Liver (tissue), 9 donors: ENCODE results near the gene ATIC. TPM values are rescaled to one million over a fixed set of nuclear protein-coding genes. Genes with fewer than 3 reads are reported as not detected.

Source experiments
- DNase-seq: peaks from one replicate; pipeline ENCODE4 v3.0.0-alpha.2; 2017; ENCODE audit warnings: low spot score
- H3K27ac ChIP-seq, 2 donors: one replicate each; pipeline ENCODE4 v1.7.0; 2013; ENCODE audit warnings: inconsistent platforms in 2 of 2, low read length in 2 of 2, control low read depth in 1 of 2, low read depth in 1 of 2, mild to moderate bottlenecking in 1 of 2
- H3K27me3 ChIP-seq, 4 donors: one replicate each; pipeline versions ENCODE4 v1.6.1 to v1.7.0; 2013; ENCODE audit warnings: low read length in 3 of 4, inconsistent platforms in 1 of 4, mild to moderate bottlenecking in 1 of 4, moderate library complexity in 1 of 4; ENCODE audit not compliant: control insufficient read depth in 4 of 4, insufficient read depth in 4 of 4
- H3K36me3 ChIP-seq, 4 donors: one replicate each; pipeline versions ENCODE4 v1.6.1 to v1.7.0; 2013; ENCODE audit warnings: low read length in 3 of 4, mild to moderate bottlenecking in 3 of 4, low read depth in 1 of 4, moderate library complexity in 1 of 4; ENCODE audit not compliant: control insufficient read depth in 4 of 4, insufficient read depth in 3 of 4
- H3K4me1 ChIP-seq, 4 donors: one replicate each; pipeline versions ENCODE4 v1.6.1 to v1.7.0; 2013; ENCODE audit warnings: low read length in 3 of 4, mild to moderate bottlenecking in 3 of 4, moderate library complexity in 1 of 4; ENCODE audit not compliant: control insufficient read depth in 4 of 4, insufficient read depth in 4 of 4
- H3K4me3 ChIP-seq, 3 donors: one replicate each; pipeline versions ENCODE4 v1.6.1 to v1.7.0; 2013; ENCODE audit warnings: low read length in 3 of 3, control low read depth in 1 of 3, low read depth in 1 of 3, mild to moderate bottlenecking in 1 of 3
- H3K9ac ChIP-seq, 2 donors: one replicate each; pipeline ENCODE4 v1.7.0; 2013; ENCODE audit warnings: low read length in 2 of 2, mild to moderate bottlenecking in 2 of 2, moderate library complexity in 2 of 2, control low read depth in 1 of 2, low read depth in 1 of 2
- H3K9me3 ChIP-seq, 4 donors: one replicate each; pipeline versions ENCODE4 v1.6.1 to v1.7.0; 2013; ENCODE audit warnings: low read length in 3 of 4; ENCODE audit not compliant: control insufficient read depth in 4 of 4
- CTCF ChIP-seq: fragments of 150-350 bp; IDR thresholded peaks from 2 replicates; pipeline ENCODE4 v1.5.1; 2017; ENCODE audit warnings: improper control_type of control experiment, low read depth, low read length; ENCODE audit not compliant: missing input control
- EGR1 ChIP-seq, 2 donors: IDR thresholded peaks; 2 replicates each; pipeline ENCODE4 v1.6.1; 2016 to 2018; ENCODE audit warnings: antibody characterized with exemption in 2 of 2, low read depth in 2 of 2
- FOXA2 ChIP-seq: IDR thresholded peaks from 2 replicates; pipeline ENCODE4 v1.6.1; 2016; ENCODE audit warnings: antibody characterized with exemption
- HNF4G ChIP-seq: IDR thresholded peaks from 2 replicates; pipeline ENCODE4 v1.6.1; 2016; ENCODE audit warnings: antibody characterized with exemption
- JUND ChIP-seq, 2 donors: IDR thresholded peaks; 2 replicates each; pipeline ENCODE4 v1.6.1; 2016; ENCODE audit warnings: antibody characterized with exemption in 2 of 2
- MAX ChIP-seq: IDR thresholded peaks from 2 replicates; pipeline ENCODE4 v1.6.1; 2016; ENCODE audit warnings: antibody characterized with exemption
- REST ChIP-seq: IDR thresholded peaks from 2 replicates; pipeline ENCODE4 v1.6.1; 2016; ENCODE audit warnings: antibody characterized with exemption, mild to moderate bottlenecking
- RXRA ChIP-seq, 2 donors: IDR thresholded peaks; 2 replicates each; pipeline ENCODE4 v1.6.1; 2017 to 2018; ENCODE audit warnings: antibody characterized with exemption in 2 of 2, mild to moderate bottlenecking in 1 of 2
- SP1 ChIP-seq: IDR thresholded peaks from 2 replicates; pipeline ENCODE4 v1.6.1; 2018; ENCODE audit warnings: antibody characterized with exemption, mild to moderate bottlenecking
- ZBTB33 ChIP-seq: IDR thresholded peaks from 2 replicates; pipeline ENCODE4 v1.6.1; 2016; ENCODE audit warnings: antibody characterized with exemption
- WGBS: extraction: QIAGEN DNeasy Blood & Tissue Kit; methylation state at CpG from one replicate; pipeline ENCODE4 v1.1.7; 2013; 5-methylcytosine and 5-hydroxymethylcytosine counted together
- polyA plus RNA-seq, 2 donors: library from polyadenylated mRNA; stranded (reverse) in 1 of 2; unstranded in 1 of 2; fragments of 200-250 nt in 1 of 2; fragments of >200 nt in 1 of 2; fragmentation: Nextera tagmentation in 1 of 2; extraction: Ambion mirVana in 1 of 2; gene quantifications; one replicate each; pipeline versions ENCODE4 v1.2.1 to v1.2.3, GENCODE V29; 2013 to 2015
- total RNA-seq, 2 donors: library from RNA; depleted of rRNA; stranded (reverse); fragments of >200 nt; gene quantifications; one replicate each; pipeline ENCODE4 v1.2.3, GENCODE V29; 2014
- donor health status: healthy.
- donor health status: healthy.
- donor health status: healthy.
- donor health status: healthy.
- donor health status: healthy.

The ATIC gene
- total and polyA plus RNA-seq, 4 donors, result 22.9 to 50.0 (median 36.0) TPM

DNA sequence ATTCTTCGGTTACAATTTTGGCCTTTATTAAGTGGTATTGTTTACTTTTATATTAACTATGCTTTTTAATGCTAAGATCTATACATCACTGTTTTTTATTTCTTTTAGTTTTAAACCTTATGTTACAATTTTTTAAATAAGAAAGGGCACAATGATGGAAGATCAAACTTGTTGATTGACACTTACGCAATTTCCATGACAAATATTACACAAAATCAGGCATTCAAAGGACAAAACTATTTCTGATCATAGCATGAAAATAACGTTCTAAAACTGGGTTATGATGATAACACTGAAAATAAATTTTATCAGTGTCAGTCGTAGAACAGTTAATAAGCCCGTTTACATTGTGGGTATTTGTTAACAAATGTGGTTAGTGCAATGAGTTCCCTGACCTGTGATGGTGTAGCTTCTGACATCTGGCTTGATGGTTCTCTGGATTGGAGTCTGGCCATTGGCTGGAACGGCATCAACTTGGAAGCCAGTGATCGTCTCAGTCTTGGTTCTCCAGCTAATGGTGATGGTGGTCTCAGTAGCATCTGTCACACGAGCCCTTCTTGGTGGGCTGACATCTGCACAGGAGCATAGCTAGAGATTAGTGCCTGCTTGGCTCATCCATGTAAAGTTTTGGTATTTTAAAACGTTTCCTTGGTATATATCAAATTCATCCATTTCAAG lies 64.4 kb downstream of the ATIC start:
- DNase-seq, result no peak
- 68% methylated on average over 9 of the region's 9 CpGs for WGBS
- Histone ChIP-seq H3K4me3 (no peak overlapping the region), H3K9ac (no peak overlapping the region), H3K27ac (no peak overlapping the region), H3K4me1 (no peaks in the 10 kb centered on the region), H3K36me3 (peaks cover 19 to 92% (median 87%) of the 10 kb centered on the region in 4 donors), H3K9me3 (no peaks in the 10 kb centered on the region), H3K27me3 (no peaks in the 10 kb centered on the region)
- TF ChIP-seq MAX (no peak), HNF4G (no peak)

- H3K9me3 ChIP-seq, result no peaks in the 10 kb centered on the region
- peaks cover 19 to 95% (median 89%) of the 10 kb centered on the region in 4 donors for H3K36me3 ChIP-seq
- no peak overlapping the region for H3K27ac ChIP-seq
- 93% methylated on average over 2 of the region's 2 CpGs for WGBS
- no peak for TF ChIP-seq SP1
- no peak for TF ChIP-seq MAX
- TF ChIP-seq CTCF, result no peak
- no peak for TF ChIP-seq JUND (IDR thresholded peaks at IDR 0.05)
- no peak for TF ChIP-seq EGR1 (IDR thresholded peaks at IDR 0.05; ENCODE audit: low read depth in 2 of 2)
- no peak for TF ChIP-seq REST
- TF ChIP-seq ZBTB33, result no peak
- no peak for TF ChIP-seq FOXA2
- no peak for TF ChIP-seq RXRA (IDR thresholded peaks at IDR 0.05)
- H3K4me3 ChIP-seq, result no peak overlapping the region
- H3K9ac ChIP-seq, result no peak overlapping the region
- no peaks in the 10 kb centered on the region for H3K27me3 ChIP-seq
- no peak for DNase-seq
- H3K4me1 ChIP-seq, result no peaks in the 10 kb centered on the region
Measured at GRCh38 chr2:215377283-215377682, 65.4 kb downstream of the ATIC start.
